ENCODE results near the gene PIGN.

DNA sequence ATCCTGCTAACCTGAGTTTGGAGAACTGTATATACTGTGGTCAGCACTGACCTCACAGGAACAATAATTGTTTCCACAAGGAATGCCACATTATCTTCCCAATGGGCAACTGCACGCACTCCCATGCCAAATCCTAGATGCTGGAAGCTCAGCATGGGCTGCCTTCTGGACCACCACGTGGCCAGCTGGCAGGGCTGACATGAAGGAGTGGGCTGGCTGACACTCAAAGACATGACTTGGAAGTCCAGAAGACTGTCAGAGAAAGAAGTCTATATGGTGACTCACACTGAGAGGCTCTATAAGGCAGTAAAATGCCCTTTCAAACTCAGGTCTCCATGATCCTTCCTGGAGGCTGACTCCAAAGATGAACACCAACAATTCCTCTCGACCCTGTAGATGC is 195.7 kb downstream of the PIGN start:
- TF ChIP-seq, protein P1, sequence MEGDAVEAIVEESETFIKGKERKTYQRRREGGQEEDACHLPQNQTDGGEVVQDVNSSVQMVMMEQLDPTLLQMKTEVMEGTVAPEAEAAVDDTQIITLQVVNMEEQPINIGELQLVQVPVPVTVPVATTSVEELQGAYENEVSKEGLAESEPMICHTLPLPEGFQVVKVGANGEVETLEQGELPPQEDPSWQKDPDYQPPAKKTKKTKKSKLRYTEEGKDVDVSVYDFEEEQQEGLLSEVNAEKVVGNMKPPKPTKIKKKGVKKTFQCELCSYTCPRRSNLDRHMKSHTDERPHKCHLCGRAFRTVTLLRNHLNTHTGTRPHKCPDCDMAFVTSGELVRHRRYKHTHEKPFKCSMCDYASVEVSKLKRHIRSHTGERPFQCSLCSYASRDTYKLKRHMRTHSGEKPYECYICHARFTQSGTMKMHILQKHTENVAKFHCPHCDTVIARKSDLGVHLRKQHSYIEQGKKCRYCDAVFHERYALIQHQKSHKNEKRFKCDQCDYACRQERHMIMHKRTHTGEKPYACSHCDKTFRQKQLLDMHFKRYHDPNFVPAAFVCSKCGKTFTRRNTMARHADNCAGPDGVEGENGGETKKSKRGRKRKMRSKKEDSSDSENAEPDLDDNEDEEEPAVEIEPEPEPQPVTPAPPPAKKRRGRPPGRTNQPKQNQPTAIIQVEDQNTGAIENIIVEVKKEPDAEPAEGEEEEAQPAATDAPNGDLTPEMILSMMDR (IDR thresholded peaks at IDR 0.05; ENCODE audit: borderline replicate concordance, extremely low read depth, low read length, poor library complexity, severe bottlenecking): no peak
- TF ChIP-seq EZH2 (IDR thresholded peaks at IDR 0.05; ENCODE audit: borderline replicate concordance, low read depth, low read length, severe bottlenecking): no peak
